GM23338 (cell line): ENCODE measurements around the gene SCN4A.

ENCODE experiments used
- CREB1 ChIP-seq: fragments of 250-450 bp; sonication (Bioruptor Pico); IDR thresholded peaks from 2 replicates; pipeline ENCODE4 v1.5.0; 2020; ENCODE audit warnings: low read depth, mild to moderate bottlenecking, moderate library complexity
- CTCF ChIP-seq, 2 experiments: fragments of 200-600 bp in 1 of 2; sonication (generic) in 1 of 2; conservative IDR thresholded peaks; 2 replicates each; pipeline versions ENCODE4 v1.5.1 to v1.6.1; 2016 to 2017; ENCODE audit warnings: antibody characterized with exemption in 2 of 2, low read depth in 2 of 2, mild to moderate bottlenecking in 2 of 2, moderate library complexity in 1 of 2
- ETS1 ChIP-seq: IDR thresholded peaks from 2 replicates; pipeline ENCODE4 v1.6.1; 2016; ENCODE audit warnings: antibody characterized with exemption
- EZH2 ChIP-seq: fragments of 200-600 bp; sonication (generic); IDR thresholded peaks from one replicate; pipeline ENCODE4 v1.8.0; 2017; ENCODE audit warnings: antibody characterized with exemption, mild to moderate bottlenecking, low read depth; ENCODE audit not compliant: unreplicated experiment
- EZH2phosphoT487 ChIP-seq: fragments of 200-600 bp; sonication (generic); IDR thresholded peaks from one replicate; pipeline ENCODE4 v1.8.1; 2018; ENCODE audit warnings: antibody characterized with exemption; ENCODE audit not compliant: unreplicated experiment
- JUNB ChIP-seq: IDR thresholded peaks from one replicate; pipeline ENCODE4 v1.6.1; 2016; ENCODE audit warnings: antibody characterized with exemption; ENCODE audit not compliant: unreplicated experiment
- NANOG ChIP-seq: IDR thresholded peaks from 2 replicates; pipeline ENCODE4 v1.6.1; 2016; ENCODE audit warnings: antibody characterized with exemption, borderline replicate concordance
- POLR2AphosphoS5 ChIP-seq: IDR thresholded peaks from 2 replicates; pipeline ENCODE4 v1.6.1; 2016; ENCODE audit warnings: antibody characterized with exemption, low read depth
- STAT1 ChIP-seq: IDR thresholded peaks from one replicate; pipeline ENCODE4 v1.6.1; 2016; ENCODE audit warnings: antibody characterized with exemption; ENCODE audit not compliant: unreplicated experiment
- ZNF114 ChIP-seq: fragments of 250-450 bp; sonication (Bioruptor Pico); IDR thresholded peaks from 2 replicates; pipeline ENCODE4 v1.5.0; 2020; ENCODE audit warnings: mild to moderate bottlenecking, moderate library complexity
- ZNF331 ChIP-seq: fragments of 250-450 bp; sonication (Bioruptor Pico); IDR thresholded peaks from 2 replicates; pipeline ENCODE4 v1.5.0; 2020; ENCODE audit warnings: low read depth, mild to moderate bottlenecking, moderate library complexity
- ZNF462 ChIP-seq: fragments of 250-450 bp; sonication (Bioruptor Pico); IDR thresholded peaks from 2 replicates; pipeline ENCODE4 v1.5.0; 2020; ENCODE audit warnings: mild to moderate bottlenecking, moderate library complexity
- TF ChIP-seq, protein P1 (sequence below): IDR thresholded peaks from one replicate; pipeline ENCODE4 v1.6.1; 2018; ENCODE audit warnings: antibody characterized with exemption; ENCODE audit not compliant: unreplicated experiment

- no peak for TF ChIP-seq CTCF (conservative IDR thresholded peaks at IDR 0.05; ENCODE audit: low read depth in 2 of 2)
- TF ChIP-seq, protein P1, sequence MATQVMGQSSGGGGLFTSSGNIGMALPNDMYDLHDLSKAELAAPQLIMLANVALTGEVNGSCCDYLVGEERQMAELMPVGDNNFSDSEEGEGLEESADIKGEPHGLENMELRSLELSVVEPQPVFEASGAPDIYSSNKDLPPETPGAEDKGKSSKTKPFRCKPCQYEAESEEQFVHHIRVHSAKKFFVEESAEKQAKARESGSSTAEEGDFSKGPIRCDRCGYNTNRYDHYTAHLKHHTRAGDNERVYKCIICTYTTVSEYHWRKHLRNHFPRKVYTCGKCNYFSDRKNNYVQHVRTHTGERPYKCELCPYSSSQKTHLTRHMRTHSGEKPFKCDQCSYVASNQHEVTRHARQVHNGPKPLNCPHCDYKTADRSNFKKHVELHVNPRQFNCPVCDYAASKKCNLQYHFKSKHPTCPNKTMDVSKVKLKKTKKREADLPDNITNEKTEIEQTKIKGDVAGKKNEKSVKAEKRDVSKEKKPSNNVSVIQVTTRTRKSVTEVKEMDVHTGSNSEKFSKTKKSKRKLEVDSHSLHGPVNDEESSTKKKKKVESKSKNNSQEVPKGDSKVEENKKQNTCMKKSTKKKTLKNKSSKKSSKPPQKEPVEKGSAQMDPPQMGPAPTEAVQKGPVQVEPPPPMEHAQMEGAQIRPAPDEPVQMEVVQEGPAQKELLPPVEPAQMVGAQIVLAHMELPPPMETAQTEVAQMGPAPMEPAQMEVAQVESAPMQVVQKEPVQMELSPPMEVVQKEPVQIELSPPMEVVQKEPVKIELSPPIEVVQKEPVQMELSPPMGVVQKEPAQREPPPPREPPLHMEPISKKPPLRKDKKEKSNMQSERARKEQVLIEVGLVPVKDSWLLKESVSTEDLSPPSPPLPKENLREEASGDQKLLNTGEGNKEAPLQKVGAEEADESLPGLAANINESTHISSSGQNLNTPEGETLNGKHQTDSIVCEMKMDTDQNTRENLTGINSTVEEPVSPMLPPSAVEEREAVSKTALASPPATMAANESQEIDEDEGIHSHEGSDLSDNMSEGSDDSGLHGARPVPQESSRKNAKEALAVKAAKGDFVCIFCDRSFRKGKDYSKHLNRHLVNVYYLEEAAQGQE, result no peak
- TF ChIP-seq EZH2, result no peak
- TF ChIP-seq EZH2phosphoT487, result no peak
- TF ChIP-seq POLR2AphosphoS5, result no peak
- no peak for TF ChIP-seq CREB1
- no peak for TF ChIP-seq JUNB
- TF ChIP-seq STAT1, result no peak
- no peak for TF ChIP-seq ETS1
- no peak for TF ChIP-seq NANOG
- no peak for TF ChIP-seq ZNF114 (CRISPR knock-in tag)
- TF ChIP-seq ZNF462 (CRISPR knock-in tag), result no peak
- no peak for TF ChIP-seq ZNF331 (CRISPR knock-in tag)
Measured at GRCh38 chr17:63963123-63963522, 9.6 kb downstream of the SCN4A start.
